ENCODE data around the gene ERCC3.

ERCC3 gene

DNA sequence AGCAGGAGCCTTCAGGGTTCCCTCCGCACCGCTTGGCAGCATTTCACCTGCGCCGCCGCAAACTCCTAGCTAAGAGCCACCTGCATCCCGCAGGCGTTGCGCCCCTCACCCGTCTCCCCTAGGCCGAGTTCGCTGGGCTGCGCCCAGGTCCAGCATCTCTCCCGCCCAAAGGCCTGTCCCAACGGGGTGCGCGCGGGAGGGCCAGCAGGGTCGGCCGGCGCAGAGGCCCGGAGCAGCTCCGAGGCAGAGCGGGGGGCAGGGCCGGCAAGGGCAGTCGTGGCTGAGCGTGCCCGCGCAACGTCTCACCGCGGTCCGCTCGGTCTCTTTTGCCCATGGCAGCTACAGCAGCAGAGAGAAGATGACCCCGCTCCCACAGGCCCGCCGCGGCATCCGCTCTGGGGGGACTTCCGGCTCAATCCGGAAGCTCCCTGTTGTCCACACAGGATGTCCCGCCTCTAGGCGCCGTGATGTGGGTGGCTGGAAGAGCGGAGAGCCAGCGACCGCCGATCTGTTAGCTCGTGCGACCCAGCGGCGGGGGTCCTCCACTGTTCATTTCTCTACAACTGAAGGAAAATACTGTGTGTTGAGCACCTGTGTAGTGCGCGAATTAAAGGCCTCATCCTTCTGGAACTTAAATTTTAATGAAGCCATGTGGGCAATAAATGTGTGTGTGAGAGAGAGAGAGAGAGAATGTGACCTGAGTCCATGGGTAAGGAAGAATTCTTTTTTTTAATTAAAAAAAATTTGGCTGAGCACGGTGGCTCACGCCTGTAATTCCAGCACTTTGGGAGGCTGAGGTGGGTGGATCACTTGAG, at the start of gene ERCC3:
TSS of gene ERCC3 (minus strand) at position 397 of the 815 bp plus-strand sequence. CDS start at position 334, 63 bp downstream.
- Mint-ChIP-seq H3K27me3 (no peaks in the 10 kb centered on the region), H3K4me1 (peaks cover 35% of the 10 kb centered on the region), H3K4me3 (peak within 1 kb of the TSS; percentile 98 to 100), H3K27ac (peak within 1 kb of the TSS; percentile 98 to 100), H3K9me3 (no peaks in the 10 kb centered on the region)
- peak; percentile 76 to 86 for DNase-seq
- ATAC-seq, result peak; percentile 100

DNA sequence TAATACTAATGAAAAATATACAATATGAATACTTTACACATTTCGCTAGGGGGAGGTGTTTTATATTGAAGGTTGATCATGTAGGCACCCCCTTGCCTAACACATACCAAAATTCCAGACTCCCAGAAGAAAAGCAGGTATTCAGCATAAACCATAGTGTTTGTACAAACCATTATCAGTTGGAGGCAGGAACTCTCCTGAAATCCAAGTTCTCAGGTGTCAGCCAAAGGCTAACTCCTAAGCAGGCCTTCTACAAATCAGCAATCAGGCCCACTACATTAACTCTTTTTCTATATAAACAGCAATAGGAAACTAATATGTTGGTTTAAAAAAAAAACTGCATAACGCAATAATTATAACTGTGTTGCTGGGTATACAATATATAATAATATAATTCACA, 49.3 kb upstream of the ERCC3 start:
- no peaks in the 10 kb centered on the region for H3K9me3 Mint-ChIP-seq
- no peaks in the 10 kb centered on the region for H3K27me3 Mint-ChIP-seq
- H3K27ac Mint-ChIP-seq, result no peak overlapping the region
- H3K4me3 Mint-ChIP-seq, result no peak overlapping the region
- peaks cover 37% of the 10 kb centered on the region for H3K4me1 Mint-ChIP-seq
- DNase-seq (no peak), ATAC-seq (no peak)

DNA sequence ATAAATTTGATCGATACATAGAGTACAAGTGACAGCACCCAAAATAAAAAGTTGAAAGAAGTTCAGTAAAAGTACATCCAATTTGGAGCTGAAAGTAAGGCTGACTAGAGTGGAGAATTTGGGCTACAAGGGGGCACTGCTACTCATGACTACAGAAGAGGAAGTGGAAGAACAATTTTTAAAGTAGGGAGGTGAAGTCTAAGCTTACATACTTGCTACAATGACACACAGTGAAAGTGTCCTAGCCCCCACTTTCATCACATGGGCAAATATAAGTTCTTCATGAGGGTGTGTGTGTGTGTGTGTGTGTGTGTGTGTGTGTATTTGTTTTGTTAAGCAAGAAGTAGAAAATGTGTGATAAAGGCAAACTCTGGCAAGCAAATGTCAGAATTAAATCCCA, 48.2 kb upstream of the ERCC3 start:
- H3K27me3 Mint-ChIP-seq, result no peaks in the 10 kb centered on the region
- H3K9me3 Mint-ChIP-seq, result no peaks in the 10 kb centered on the region
- ATAC-seq (no peak), DNase-seq (no peak)
- no peak overlapping the region for H3K4me3 Mint-ChIP-seq
- peaks cover 25% of the 10 kb centered on the region for H3K4me1 Mint-ChIP-seq
- no peak overlapping the region for H3K27ac Mint-ChIP-seq

- DNase-seq (no peak), ATAC-seq (no peak)
- Mint-ChIP-seq H3K27ac (peak overlapping the region; percentile 19 to 36), H3K27me3 (no peaks in the 10 kb centered on the region), H3K9me3 (no peaks in the 10 kb centered on the region), H3K4me1 (no peaks in the 10 kb centered on the region), H3K4me3 (no peak overlapping the region)
These were observed 38.4 kb upstream of the ERCC3 start for GRCh38 chr2:127332335-127332734.

DNA sequence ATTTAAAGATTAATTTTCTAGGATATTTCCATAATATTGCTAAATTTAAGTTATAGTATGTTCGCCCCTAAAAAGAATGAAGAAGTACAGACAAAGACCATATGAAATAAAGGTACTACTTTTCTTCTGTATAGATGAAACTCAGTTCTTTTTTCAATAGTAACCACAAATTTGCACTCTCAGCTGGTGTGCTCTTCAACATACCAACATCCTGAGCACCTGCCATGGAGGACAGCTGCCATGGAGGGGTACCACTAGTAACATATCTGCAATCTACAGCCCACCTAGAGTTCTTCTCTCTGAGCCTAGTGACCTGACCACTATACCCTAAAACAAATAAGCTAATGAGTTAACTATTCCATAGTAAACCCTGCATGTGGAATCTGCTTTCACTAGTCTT, 36.8 kb upstream of the ERCC3 start:
- no peak overlapping the region for H3K27ac Mint-ChIP-seq
- no peak for ATAC-seq
- no peaks in the 10 kb centered on the region for H3K27me3 Mint-ChIP-seq
- DNase-seq, result no peak
- H3K4me3 Mint-ChIP-seq, result no peak overlapping the region
- no peaks in the 10 kb centered on the region for H3K9me3 Mint-ChIP-seq
- no peaks in the 10 kb centered on the region for H3K4me1 Mint-ChIP-seq

DNA sequence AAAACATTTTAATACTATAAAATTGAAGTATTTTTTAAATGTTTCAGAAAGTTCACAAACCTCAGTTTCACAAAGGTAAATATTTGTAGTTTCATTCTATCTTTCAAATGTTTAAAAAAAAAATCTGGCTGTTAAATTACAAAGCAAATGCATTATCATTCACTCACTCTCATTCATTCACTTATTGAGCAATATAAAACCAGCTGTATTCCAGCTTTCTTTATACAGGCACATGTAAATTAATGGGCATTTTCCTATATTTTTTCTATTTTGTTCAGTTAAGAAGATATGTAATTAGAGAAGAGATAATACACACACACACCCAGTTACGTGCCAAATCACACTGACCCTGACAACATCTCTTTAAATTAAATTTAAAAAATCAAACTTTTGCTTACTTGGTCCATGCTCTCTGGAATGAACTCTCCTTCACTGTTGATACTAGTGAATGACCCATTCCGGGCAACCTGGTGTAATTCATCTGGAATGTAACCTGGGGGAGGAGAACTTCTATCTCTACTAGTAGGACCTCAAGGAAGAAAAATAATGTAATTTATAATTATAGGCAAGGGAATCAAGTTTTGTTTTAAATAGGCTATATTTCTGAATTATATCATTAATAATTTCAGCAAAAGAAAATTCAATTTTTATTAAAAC, 32.5 kb upstream of the ERCC3 start:
- H3K4me1 Mint-ChIP-seq, result no peaks in the 10 kb centered on the region
- DNase-seq (no peak), ATAC-seq (no peak)
- no peak overlapping the region for H3K4me3 Mint-ChIP-seq
- H3K27me3 Mint-ChIP-seq, result no peaks in the 10 kb centered on the region
- no peaks in the 10 kb centered on the region for H3K9me3 Mint-ChIP-seq
- H3K27ac Mint-ChIP-seq, result no peak overlapping the region

- no peak overlapping the region for H3K27ac Mint-ChIP-seq
- DNase-seq (no peak), ATAC-seq (no peak)
- H3K9me3 Mint-ChIP-seq, result peaks cover 6 to 11% of the 10 kb centered on the region in 2 donors
- H3K4me3 Mint-ChIP-seq, result no peak overlapping the region
- H3K4me1 Mint-ChIP-seq, result peaks cover 7% of the 10 kb centered on the region
- no peaks in the 10 kb centered on the region for H3K27me3 Mint-ChIP-seq
These were observed 30.7 kb upstream of the ERCC3 start for GRCh38 chr2:127324635-127325034.

DNA sequence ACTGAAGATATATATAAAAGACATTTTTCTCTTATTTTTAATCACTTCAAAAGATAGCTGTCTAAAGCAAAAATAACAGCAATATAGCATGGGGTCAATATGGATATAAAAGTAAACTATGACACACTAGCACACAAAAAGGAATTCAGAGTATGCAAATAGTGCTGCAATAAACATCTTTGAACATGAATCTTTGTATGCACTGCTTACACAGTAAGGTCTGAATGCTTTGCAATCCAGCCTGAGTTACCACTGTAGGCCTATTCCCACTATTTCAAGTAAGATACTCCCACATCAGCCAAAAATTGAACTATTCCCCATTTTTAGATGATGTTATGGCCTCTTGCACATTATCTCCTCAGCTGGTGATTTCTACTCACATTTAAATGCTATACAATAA, 27.4 kb upstream of the ERCC3 start:
- no peak overlapping the region for H3K4me3 Mint-ChIP-seq
- peaks cover 7% of the 10 kb centered on the region for H3K4me1 Mint-ChIP-seq
- no peaks in the 10 kb centered on the region for H3K27me3 Mint-ChIP-seq
- DNase-seq (no peak), ATAC-seq (no peak)
- H3K27ac Mint-ChIP-seq, result no peak overlapping the region
- H3K9me3 Mint-ChIP-seq, result peaks cover 6 to 11% of the 10 kb centered on the region in 2 donors

GRCh38 chr2:127320586-127321275, 26.8 kb upstream of the ERCC3 start:
- H3K27me3 Mint-ChIP-seq, result no peaks in the 10 kb centered on the region
- peaks cover 6 to 11% of the 10 kb centered on the region in 2 donors for H3K9me3 Mint-ChIP-seq
- DNase-seq, result no peak
- no peak overlapping the region for H3K4me3 Mint-ChIP-seq
- H3K27ac Mint-ChIP-seq, result no peak overlapping the region
- peaks cover 7% of the 10 kb centered on the region for H3K4me1 Mint-ChIP-seq
- no peak for ATAC-seq

- no peak for ATAC-seq
- Mint-ChIP-seq H3K27ac (peak overlapping the region; percentile 37 to 45), H3K4me1 (peaks cover 7% of the 10 kb centered on the region)
These were observed 26.1 kb upstream of the ERCC3 start for GRCh38 chr2:127320067-127320466.

DNA sequence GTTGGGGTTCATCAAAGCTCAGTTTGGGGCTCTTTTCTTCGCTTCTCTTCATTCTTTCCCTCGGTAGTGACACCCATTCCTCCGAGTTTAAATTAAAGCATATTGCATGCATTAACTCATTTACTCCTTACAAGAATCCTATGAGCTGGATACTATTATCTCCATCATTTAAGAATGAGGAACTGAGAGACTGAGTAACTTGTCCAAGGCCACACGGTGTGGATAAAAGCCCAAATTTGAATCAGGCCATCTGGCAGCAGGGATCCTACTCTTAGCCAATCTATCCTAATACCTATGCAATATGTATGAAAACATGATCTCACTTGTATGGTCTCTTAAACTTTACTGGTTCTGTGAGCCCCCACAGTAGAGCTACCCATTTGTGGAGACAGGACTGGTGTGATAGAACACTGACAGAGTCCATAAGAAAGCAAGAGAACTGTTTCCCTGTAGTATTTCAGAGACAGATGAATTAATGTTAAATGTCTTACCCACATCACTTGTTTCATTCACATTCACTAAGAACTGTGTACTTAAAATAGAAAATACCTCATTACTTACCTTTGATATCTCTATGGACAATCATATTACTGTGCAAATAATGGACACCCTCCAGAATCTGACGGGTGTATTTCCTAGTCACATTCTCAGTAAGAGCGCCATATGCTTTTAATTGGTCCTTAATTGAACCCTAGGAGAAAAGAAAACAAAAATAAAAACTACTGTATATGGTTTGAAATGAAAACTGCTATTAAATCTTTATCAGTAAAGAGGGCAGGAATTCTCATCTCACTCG, 20.4 kb upstream of the ERCC3 start:
- Mint-ChIP-seq H3K4me3 (no peak overlapping the region), H3K9me3 (no peaks in the 10 kb centered on the region), H3K27me3 (no peaks in the 10 kb centered on the region), H3K4me1 (no peaks in the 10 kb centered on the region), H3K27ac (no peak overlapping the region)
- DNase-seq, result no peak
- no peak for ATAC-seq

More at GRCh38 chr2:127320067-127320466, 26.1 kb upstream of the ERCC3 start:
- DNase-seq, result no peak
- peaks cover 6 to 11% of the 10 kb centered on the region in 2 donors for H3K9me3 Mint-ChIP-seq
- no peak overlapping the region for H3K4me3 Mint-ChIP-seq
- no peaks in the 10 kb centered on the region for H3K27me3 Mint-ChIP-seq

DNA sequence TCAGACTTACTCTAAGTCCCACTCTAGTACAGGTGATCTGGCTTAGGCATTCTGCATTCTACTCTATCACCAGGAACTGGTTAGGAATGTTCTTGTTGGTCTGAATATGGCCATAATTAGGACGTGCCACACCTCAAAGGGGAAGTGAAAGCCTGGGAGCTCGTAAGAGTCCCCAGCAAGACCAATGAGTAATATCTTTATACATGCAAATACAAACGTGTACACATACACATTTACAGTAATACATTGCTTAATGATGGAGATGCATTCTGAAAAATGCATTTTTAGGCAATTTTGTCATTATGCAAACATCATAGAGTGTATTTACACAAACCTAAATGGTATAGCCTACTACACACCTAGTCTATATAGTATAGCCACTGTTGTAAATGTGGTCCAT, 19.5 kb upstream of the ERCC3 start:
- H3K27me3 Mint-ChIP-seq, result no peaks in the 10 kb centered on the region

DNA sequence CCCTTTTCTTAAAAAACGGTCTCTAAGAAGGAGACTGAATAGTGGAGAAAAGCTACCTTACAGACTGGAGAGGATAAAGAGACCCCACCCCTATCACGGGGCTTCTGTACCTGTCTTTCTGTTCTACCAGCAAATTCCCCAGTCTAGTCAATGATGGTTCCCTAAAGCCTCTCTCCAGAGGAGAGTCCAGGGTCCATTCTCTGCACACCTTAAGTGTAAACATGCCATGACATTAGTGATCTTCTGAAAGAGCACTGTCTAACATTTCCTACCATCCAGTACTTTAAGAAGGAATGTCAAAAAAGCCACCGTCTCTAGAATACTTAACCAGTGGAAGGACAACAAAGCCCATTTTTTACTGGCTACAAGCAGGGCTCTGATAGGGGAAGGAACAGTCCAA, 17.0 kb upstream of the ERCC3 start:
- Mint-ChIP-seq H3K27me3 (no peaks in the 10 kb centered on the region), H3K9me3 (no peaks in the 10 kb centered on the region), H3K4me1 (no peaks in the 10 kb centered on the region), H3K4me3 (no peak overlapping the region), H3K27ac (no peak overlapping the region)
- ATAC-seq (no peak), DNase-seq (no peak)

More for the DNA sequence above, 19.5 kb upstream of the ERCC3 start:
- Mint-ChIP-seq H3K27ac (no peak overlapping the region), H3K4me1 (no peaks in the 10 kb centered on the region), H3K9me3 (no peaks in the 10 kb centered on the region), H3K4me3 (no peak overlapping the region)
- DNase-seq (no peak), ATAC-seq (no peak)

- DNase-seq (no peak), ATAC-seq (no peak)
- H3K9me3 Mint-ChIP-seq, result no peaks in the 10 kb centered on the region
- no peak overlapping the region for H3K4me3 Mint-ChIP-seq
- no peaks in the 10 kb centered on the region for H3K27me3 Mint-ChIP-seq
- H3K4me1 Mint-ChIP-seq, result no peaks in the 10 kb centered on the region
- no peak overlapping the region for H3K27ac Mint-ChIP-seq
These were observed 15.5 kb upstream of the ERCC3 start for GRCh38 chr2:127309468-127309867.

DNA sequence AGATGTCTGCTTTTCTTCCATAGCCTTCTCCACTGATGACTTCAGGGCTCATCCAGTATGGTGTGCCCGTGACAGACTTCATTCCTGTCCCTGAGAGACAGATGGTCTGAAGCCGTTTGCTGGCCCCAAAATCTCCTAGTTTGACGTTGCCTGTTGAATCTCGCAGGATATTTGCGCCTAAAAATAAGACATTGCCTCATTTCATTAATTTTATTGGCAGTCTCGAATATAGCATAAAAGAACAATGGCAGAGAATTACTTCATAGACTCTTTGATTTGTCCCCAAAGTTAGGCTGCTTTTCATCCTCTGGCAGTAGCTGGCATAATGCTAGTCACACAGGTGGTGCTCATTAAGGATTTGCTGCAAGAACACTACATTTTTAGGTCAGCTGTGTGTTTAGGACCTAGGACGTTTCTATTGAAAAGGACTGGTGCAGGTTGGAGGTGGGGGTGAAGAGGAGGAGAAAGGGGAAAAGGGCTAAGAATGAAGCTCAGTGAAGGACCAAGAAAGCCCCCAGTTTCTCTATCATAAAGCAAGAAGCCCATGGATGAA, 14.7 kb upstream of the ERCC3 start:
- H3K27me3 Mint-ChIP-seq, result no peaks in the 10 kb centered on the region
- no peaks in the 10 kb centered on the region for H3K9me3 Mint-ChIP-seq
- DNase-seq (no peak), ATAC-seq (no peak)
- no peak overlapping the region for H3K27ac Mint-ChIP-seq
- H3K4me3 Mint-ChIP-seq, result no peak overlapping the region
- H3K4me1 Mint-ChIP-seq, result no peaks in the 10 kb centered on the region

Data from stimulated activated naive CD8-positive, alpha-beta T cell treated with anti-CD3 and anti-CD28 coated beads, Interleukin-15, amount 100 ng/mL, for 72 hours (primary cell).